ENCODE results near the gene ANKRD35. TPM values are rescaled to one million over a fixed set of nuclear protein-coding genes. Genes with fewer than 3 reads are reported as not detected.
A peak's percentile ranks its signal among the peaks of the same experiment; 100 is the strongest.

Gene ANKRD35
- total and polyA plus RNA-seq, 9 of the 15 experiments (the other 6 are each of a cell fraction or from before 2014, with no cell fraction given): 0.07 to 0.14 (median 0.07) TPM; not detected in 5

GRCh38 chr1:145927063-145927886 is 41.6 kb upstream of the ANKRD35 start, which contains the start of gene RBM8A (continued):
- TF ChIP-seq CEBPG (CRISPR knock-in tag; IDR thresholded peaks at IDR 0.05) (no peak), CEBPG (tag; conservative IDR thresholded peaks at IDR 0.05 in 1 of 2, IDR thresholded peaks at IDR 0.05 in 1 of 2) (peak in 1 of 2 experiments; percentile 52; a peak in 1 of 4 replicates), ZNF644 (tag; IDR thresholded peaks at IDR 0.05; ENCODE audit: low read depth) (0 out of 2 replicates have a peak, but pooled peaks have one; percentile 43), MCM7 (IDR thresholded peaks at IDR 0.05) (peak in 1 of 2 experiments; percentile 13; a peak in 1 of 4 replicates), BCOR (IDR thresholded peaks at IDR 0.05) (peak; percentile 86), GTF2E2 (tag; IDR thresholded peaks at IDR 0.05) (peak; percentile 5; the same call in 1 of the 2 replicates), ETV5 (CRISPR knock-in tag; IDR thresholded peaks at IDR 0.05; ENCODE audit: low read depth) (peak; percentile 47), CTCFL (IDR thresholded peaks at IDR 0.05; ENCODE audit: borderline replicate concordance, insufficient read depth, low read depth, low read length, poor library complexity, severe bottlenecking) (peak; percentile 90), THRAP3 (IDR thresholded peaks at IDR 0.05; ENCODE audit: borderline replicate concordance) (peak; percentile 26; the same call in 1 of the 2 replicates), RAD51 (IDR thresholded peaks at IDR 0.05; ENCODE audit: borderline replicate concordance, low read depth) (0 out of 2 replicates have a peak, but pooled peaks have one; percentile 31), MYNN (IDR thresholded peaks at IDR 0.05) (peak; percentile 11; the same call in 1 of the 2 replicates), MYNN (CRISPR knock-in tag; IDR thresholded peaks at IDR 0.05) (no peak), ATF7 (IDR thresholded peaks at IDR 0.05) (peak; percentile 79), CC2D1A (IDR thresholded peaks at IDR 0.05) (peak; percentile 72; the same call in 1 of the 2 replicates), ATF3 (IDR thresholded peaks at IDR 0.05) (0 out of 2 replicates have a peak, but pooled peaks have one; percentile 6), ATF3 (CRISPR knock-in tag; conservative IDR thresholded peaks at IDR 0.05) (peak; percentile 84; the same call in 1 of the 2 replicates), TSC22D4 (tag; IDR thresholded peaks at IDR 0.05) (no peak), ATF1 (CRISPR knock-in tag; IDR thresholded peaks at IDR 0.05) (no peak), ATF1 (tag; IDR thresholded peaks at IDR 0.05) (peak; percentile 97), ZNF217 (CRISPR knock-in tag; IDR thresholded peaks at IDR 0.05) (no peak)
